GM21717 (cell line): ENCODE data around the gene SCLT1.
"Not testable (repeated sequence)": the region's sequence is repeated elsewhere in the genome, so short reads cannot be mapped to it uniquely, and the experiment has no call there.

ENCODE experiments used
- ATAC-seq: cut with Tn5 transposase; IDR thresholded peaks from one replicate; pipeline ENCODE4 v1.9.1; 2021; ENCODE audit warnings: mild to moderate bottlenecking, moderate library complexity; ENCODE audit not compliant: unreplicated experiment

The SCLT1 gene

GRCh38 chr4:129077326-129077725 lies 16.0 kb downstream of the SCLT1 start:
- no peak for ATAC-seq

GRCh38 chr4:129069537-129069936 lies 23.8 kb downstream of the SCLT1 start:
- ATAC-seq, result not testable (repeated sequence)

- no peak for ATAC-seq
These were observed 28.6 kb downstream of the SCLT1 start for GRCh38 chr4:129064717-129065116.

- ATAC-seq, result no peak
These were observed 29.7 kb downstream of the SCLT1 start for GRCh38 chr4:129063640-129064039.

GRCh38 chr4:129062580-129062979 lies 30.8 kb downstream of the SCLT1 start:
- no peak for ATAC-seq

GRCh38 chr4:129059028-129059427 lies 34.3 kb downstream of the SCLT1 start:
- ATAC-seq, result no peak

GRCh38 chr4:129046055-129046959 lies 47.0 kb downstream of the SCLT1 start:
- ATAC-seq, result peak; percentile 50

- ATAC-seq, result no peak
These were observed 49.8 kb downstream of the SCLT1 start for GRCh38 chr4:129043523-129043922.

GRCh38 chr4:129040471-129040870 lies 52.9 kb downstream of the SCLT1 start:
- no peak for ATAC-seq

- no peak for ATAC-seq
These were observed 56.2 kb downstream of the SCLT1 start for GRCh38 chr4:129037093-129037492.

- ATAC-seq, result no peak
These were observed 78.5 kb downstream of the SCLT1 start for GRCh38 chr4:129014566-129015509.

GRCh38 chr4:129008096-129008495 lies 85.2 kb downstream of the SCLT1 start:
- ATAC-seq, result no peak

GRCh38 chr4:128986908-128987307 lies 106.4 kb downstream of the SCLT1 start:
- no peak for ATAC-seq

GRCh38 chr4:128986019-128986418 lies 107.3 kb downstream of the SCLT1 start:
- ATAC-seq, result no peak

- no peak for ATAC-seq
These were observed 109.4 kb downstream of the SCLT1 start for GRCh38 chr4:128983771-128984485.

GRCh38 chr4:128981377-128981776 lies 112.0 kb downstream of the SCLT1 start:
- no peak for ATAC-seq

- ATAC-seq, result no peak
These were observed 112.5 kb downstream of the SCLT1 start for GRCh38 chr4:128980816-128981326.

- no peak for ATAC-seq
These were observed 113.4 kb downstream of the SCLT1 start for GRCh38 chr4:128979934-128980333.

GRCh38 chr4:128978985-128979384 lies 114.4 kb downstream of the SCLT1 start:
- no peak for ATAC-seq

GRCh38 chr4:128974136-128974581 lies 119.2 kb downstream of the SCLT1 start:
- no peak for ATAC-seq

GRCh38 chr4:128973384-128973783 lies 120.0 kb downstream of the SCLT1 start:
- ATAC-seq, result no peak
